D721Med (cell line): ENCODE data around the gene C19orf33.
"Not testable (repeated sequence)": the region's sequence is repeated elsewhere in the genome, so short reads cannot be mapped to it uniquely, and the experiment has no call there.

ENCODE experiments used
- DNase-seq: peaks from one replicate; pipeline ENCODE4 v3.0.0; 2011; ENCODE audit warnings: low spot score; ENCODE audit not compliant: insufficient read length
- FAIRE-seq: peaks from 2 replicates; lab custom pipeline; 2011; peaks lifted over from hg19 to GRCh38; lab: Jason Lieb, UNC
- CTCF ChIP-seq: IDR thresholded peaks from 2 replicates; pipeline ENCODE4 v1.5.1; 2012; ENCODE audit warnings: mild to moderate bottlenecking, control low read depth; ENCODE audit not compliant: insufficient read depth; ENCODE audit errors: missing control alignments

The C19orf33 gene

GRCh38 chr19:38336638-38337359 lies 32.7 kb downstream of the C19orf33 start:
- peak; percentile 88 for DNase-seq
- no peak for TF ChIP-seq CTCF
- FAIRE-seq: no peak

- no peak for DNase-seq
- FAIRE-seq: no peak
- TF ChIP-seq CTCF: no peak
Observed at GRCh38 chr19:38337360-38337653, 33.3 kb downstream of the C19orf33 start.

- DNase-seq, FAIRE-seq: not testable (repeated sequence)
Observed at GRCh38 chr19:38339011-38339410, 35.0 kb downstream of the C19orf33 start.

- TF ChIP-seq CTCF: no peak
- DNase-seq (no peak), FAIRE-seq (no peak)
Observed at GRCh38 chr19:38340927-38341326, 36.9 kb downstream of the C19orf33 start.

- TF ChIP-seq CTCF: no peak
- no peak for FAIRE-seq
- DNase-seq: no peak
Observed at GRCh38 chr19:38346837-38347236, 42.8 kb downstream of the C19orf33 start.

- no peak for TF ChIP-seq CTCF
Observed at GRCh38 chr19:38350883-38351282, 46.8 kb downstream of the C19orf33 start.

GRCh38 chr19:38351865-38352395 lies 47.9 kb downstream of the C19orf33 start:
- no peak for FAIRE-seq
- no peak for TF ChIP-seq CTCF
- no peak for DNase-seq

More at GRCh38 chr19:38350883-38351282, 46.8 kb downstream of the C19orf33 start:
- DNase-seq (no peak), FAIRE-seq (no peak)

GRCh38 chr19:38352611-38353010 lies 48.6 kb downstream of the C19orf33 start:
- FAIRE-seq (no peak), DNase-seq (no peak)
- TF ChIP-seq CTCF: no peak
